GM18520 (cell line): ENCODE results near the gene PIPOX.

Source experiments
- ATAC-seq: cut with Tn5 transposase; IDR thresholded peaks from one replicate; pipeline ENCODE4 v1.9.1; 2021; ENCODE audit not compliant: unreplicated experiment

Gene PIPOX

DNA sequence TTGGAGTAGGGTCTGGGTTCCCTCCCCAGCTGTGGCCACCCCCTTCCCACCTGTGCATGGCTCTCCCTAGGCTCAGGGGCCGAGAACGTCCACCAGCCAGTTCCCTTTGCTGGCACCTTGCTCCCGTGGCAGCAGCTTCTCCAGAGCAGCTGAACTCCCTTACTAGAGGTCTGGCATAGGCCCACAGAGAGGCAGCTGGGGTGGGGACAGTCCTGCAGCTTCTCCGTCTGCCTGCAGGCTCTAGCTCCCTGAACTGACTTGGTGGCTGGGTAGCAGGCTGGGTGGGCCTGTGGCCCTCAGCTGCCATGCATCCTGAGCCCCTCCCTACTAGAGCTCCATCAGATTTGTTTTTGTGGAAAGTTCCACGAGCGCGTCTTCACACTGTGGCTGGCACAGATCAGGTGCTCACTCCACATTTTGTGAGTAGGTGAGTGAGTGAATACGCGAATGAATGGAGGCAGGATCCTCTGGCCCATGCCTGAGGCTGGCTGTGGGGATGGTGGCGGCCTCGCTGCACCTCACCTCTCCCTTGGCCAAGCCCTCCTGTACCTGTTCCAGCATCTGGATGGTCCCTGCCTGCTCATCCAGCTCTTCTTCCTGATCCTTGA is 51.3 kb downstream of the PIPOX start:
- ATAC-seq: no peak

DNA sequence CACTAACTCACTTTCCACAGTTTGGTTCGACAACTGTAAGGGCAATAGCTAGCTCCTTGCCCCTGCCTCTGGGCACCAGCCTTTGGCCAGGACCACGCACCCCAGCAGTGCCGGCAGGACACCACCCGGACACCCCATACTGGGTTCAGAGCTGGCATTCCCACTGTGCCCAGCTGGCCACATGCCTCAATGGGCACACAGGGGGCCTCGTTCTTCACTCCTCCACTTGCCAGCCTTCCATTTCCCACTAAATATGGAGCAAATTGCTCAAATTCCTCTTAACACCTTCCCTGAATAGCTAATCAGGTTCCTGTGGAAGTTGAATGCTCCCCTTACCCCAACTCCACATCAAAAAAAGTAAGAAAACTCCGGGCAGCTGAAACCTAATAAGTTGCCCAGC is 52.5 kb downstream of the PIPOX start:
- no peak for ATAC-seq

DNA sequence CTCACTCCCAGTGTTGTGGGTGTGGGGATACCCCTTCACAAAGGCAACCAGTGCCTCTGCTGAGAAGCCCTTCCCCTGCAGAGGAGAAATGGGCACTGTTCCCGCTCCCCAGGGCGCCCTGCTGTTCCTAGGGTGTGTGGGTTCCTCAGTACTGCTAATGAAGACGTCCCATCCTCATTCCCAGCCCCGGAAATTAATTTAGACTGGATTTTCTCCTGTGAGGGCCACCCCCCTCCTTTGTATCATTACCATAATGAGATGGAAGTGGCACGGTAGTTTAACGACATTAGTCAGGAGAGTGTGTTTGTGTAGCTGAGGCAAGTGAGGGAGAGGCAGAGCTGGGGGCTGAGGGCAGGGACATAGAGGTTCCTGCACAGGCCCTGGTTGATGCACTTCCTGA is 53.2 kb downstream of the PIPOX start:
- ATAC-seq: no peak

DNA sequence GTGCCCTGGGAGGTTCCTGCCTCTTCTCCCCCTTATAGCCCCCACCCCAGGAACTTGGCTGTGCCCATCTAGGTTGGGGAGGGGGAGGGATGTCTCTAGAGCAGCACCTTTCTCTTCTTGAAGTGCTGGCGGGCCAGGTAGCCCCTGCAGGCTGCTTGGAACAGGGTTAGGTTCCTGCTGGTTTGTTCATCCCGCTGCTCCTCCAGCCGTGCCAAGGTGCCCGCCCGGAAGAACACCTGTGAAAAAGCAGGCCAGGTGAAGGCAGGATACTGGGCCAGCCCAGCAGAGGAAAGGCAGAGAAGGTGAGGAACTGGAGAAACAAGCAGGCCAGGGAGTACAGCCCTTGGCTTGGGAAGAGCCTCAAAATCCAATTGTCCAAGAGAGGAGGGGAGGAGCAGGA is 56.6 kb downstream of the PIPOX start:
- no peak for ATAC-seq

DNA sequence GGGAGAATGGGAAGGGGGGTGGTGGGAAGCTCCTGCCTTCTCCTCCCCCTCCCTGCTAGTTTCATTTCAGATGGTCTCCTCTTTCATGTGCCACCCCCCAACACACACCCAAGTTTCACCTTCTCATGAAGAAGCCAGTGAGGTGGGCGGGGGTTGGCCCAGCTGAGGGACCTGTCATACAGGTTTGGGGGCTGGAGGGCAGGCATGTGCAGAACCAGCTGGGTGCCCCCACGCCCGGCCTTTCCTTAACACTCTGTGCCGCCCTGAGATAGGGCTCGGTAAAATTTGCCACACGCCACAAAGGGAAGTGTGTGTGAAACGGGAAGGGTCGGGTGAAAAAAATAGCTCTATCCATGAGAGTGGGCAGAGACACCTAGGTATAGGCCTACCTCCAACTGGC is 57.4 kb downstream of the PIPOX start:
- no peak for ATAC-seq

DNA sequence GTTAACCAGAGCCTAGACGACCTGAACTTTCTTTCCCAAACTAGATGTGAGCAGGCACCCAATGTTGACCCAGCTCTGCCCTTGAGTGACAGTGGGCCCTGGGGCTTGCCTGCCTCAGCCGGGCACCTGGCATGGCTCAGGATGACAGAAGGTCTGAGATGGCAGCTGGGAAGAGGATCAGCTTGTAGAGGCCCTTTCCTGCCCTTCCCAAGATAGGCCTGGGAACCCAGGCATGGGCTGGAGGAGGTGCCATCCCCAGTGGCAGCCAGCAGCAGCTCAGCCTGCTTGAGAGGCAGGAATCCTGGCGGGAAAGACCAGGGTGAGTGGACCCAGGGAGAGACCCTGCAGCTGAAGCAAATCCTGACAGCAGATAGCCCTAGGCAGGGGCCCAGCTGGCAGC is 59.1 kb downstream of the PIPOX start:
- ATAC-seq: no peak

DNA sequence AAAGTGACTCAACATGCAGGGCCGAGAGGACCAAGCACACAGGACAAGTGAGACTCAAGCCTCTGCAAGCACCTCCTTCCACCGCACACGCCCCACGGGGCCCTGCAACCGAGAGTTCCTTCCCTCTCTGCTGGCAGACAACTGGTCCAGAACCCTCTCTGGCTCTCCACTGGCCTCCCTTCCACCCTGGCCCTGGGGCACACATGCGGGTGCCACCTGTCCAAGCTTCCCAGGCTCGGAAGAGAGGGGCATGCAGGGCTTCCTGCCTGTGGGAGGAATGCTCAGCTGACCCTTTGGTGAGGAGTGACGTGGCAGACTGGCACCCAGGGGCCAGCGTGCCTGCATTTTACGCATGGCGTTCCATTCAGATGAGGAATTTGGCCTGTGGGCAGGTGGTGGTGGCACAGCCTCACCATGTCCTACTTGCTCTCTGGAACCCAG is 59.8 kb downstream of the PIPOX start:
- ATAC-seq: no peak

DNA sequence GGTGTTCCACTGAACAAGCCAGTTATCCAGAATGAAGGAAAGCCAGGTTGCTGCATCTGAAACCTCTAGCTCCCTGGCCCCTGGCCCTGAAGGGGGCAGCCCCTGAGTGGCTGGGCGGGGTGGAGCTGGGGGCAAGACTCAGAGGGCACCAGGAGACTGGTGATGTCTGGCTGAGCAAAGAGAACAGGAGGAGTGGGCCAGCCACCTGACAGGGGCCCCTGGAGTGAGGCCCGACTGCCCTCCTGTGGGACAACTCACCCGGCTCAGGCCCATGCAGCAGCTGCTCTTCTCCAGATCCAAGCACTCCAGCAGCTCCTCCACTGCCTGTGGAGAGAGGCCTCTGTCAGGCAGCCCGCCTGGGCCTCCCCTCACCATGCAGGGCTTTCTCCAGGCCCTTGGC is 60.4 kb downstream of the PIPOX start:
- ATAC-seq: no peak
